SU-DHL-6 (cell line): ENCODE measurements around the gene PKP2.

ENCODE experiments used
- H2AFZ ChIP-seq: fragments of 200-600 bp; sonication (generic); 2 replicates; pipeline ENCODE4 v1.6.1; 2014; ENCODE audit warnings: low read depth, mild to moderate bottlenecking, moderate library complexity, mixed read lengths, antibody characterized with exemption, low read length; ENCODE audit not compliant: severe bottlenecking
- H3F3A ChIP-seq: fragments of 200-600 bp; shearing (Covaris generic); 2 replicates; pipeline ENCODE4 v1.6.0; 2016; ENCODE audit warnings: antibody characterized with exemption, mild to moderate bottlenecking; ENCODE audit not compliant: insufficient read depth
- H3K27ac ChIP-seq: fragments of 200-600 bp; sonication (generic); 2 replicates; pipeline ENCODE4 v1.5.1; 2016; ENCODE audit warnings: low read depth, mild to moderate bottlenecking, low read length, moderate library complexity, mixed read lengths
- H3K27me3 ChIP-seq: fragments of 200-600 bp; sonication (generic), shearing (Covaris generic); 2 replicates; pipeline ENCODE4 v1.6.0; 2014; ENCODE audit warnings: mild to moderate bottlenecking, low read length
- H3K36me3 ChIP-seq: fragments of 200-600 bp; sonication (generic); 2 replicates; pipeline ENCODE4 v1.6.1; 2014; ENCODE audit warnings: mild to moderate bottlenecking, low read length, mixed read lengths
- H3K4me2 ChIP-seq: fragments of 300-600, 200-600 bp; shearing (Covaris generic), sonication (generic); 2 replicates; pipeline ENCODE4 v1.6.0; 2014; ENCODE audit warnings: low read length, low read depth, mild to moderate bottlenecking; ENCODE audit not compliant: poor library complexity, severe bottlenecking
- H3K4me3 ChIP-seq: fragments of 200-600 bp; sonication (generic); 2 replicates; pipeline ENCODE4 v1.5.1; 2014; ENCODE audit warnings: antibody characterized with exemption, low read length, mild to moderate bottlenecking, mixed read lengths; ENCODE audit not compliant: insufficient read depth, poor library complexity, severe bottlenecking
- H3K79me2 ChIP-seq: fragments of 200-600 bp; sonication (generic); 2 replicates; pipeline ENCODE4 v1.6.1; 2014; ENCODE audit warnings: mild to moderate bottlenecking, low read length, moderate library complexity; ENCODE audit not compliant: insufficient read depth
- H3K9ac ChIP-seq: fragments of 200-600 bp; sonication (generic); 2 replicates; pipeline ENCODE4 v1.7.0; 2014; ENCODE audit warnings: mild to moderate bottlenecking, low read length
- H3K9me2 ChIP-seq: fragments of 200-600 bp; sonication (generic); replicated peaks from 2 replicates; pipeline ENCODE4 v1.6.1; 2014; ENCODE audit warnings: low read length; ENCODE audit not compliant: insufficient read depth
- H3K9me3 ChIP-seq: fragments of 200-600 bp; sonication (generic); 2 replicates; pipeline ENCODE4 v1.6.1; 2014; ENCODE audit warnings: low read length, mixed read lengths; ENCODE audit not compliant: insufficient read depth
- H4K20me1 ChIP-seq: fragments of 200-600 bp; sonication (generic); 2 replicates; pipeline ENCODE4 v1.6.1; 2014; ENCODE audit warnings: low read depth, mild to moderate bottlenecking, antibody characterized with exemption, low read length, moderate library complexity, mixed read lengths
- CTCF ChIP-seq: fragments of 200-600 bp; sonication (generic); IDR thresholded peaks from one replicate; pipeline ENCODE4 v1.5.1; 2017; ENCODE audit warnings: antibody characterized with exemption, mild to moderate bottlenecking, low read length, moderate library complexity; ENCODE audit not compliant: insufficient read depth, poor library complexity, severe bottlenecking
- EZH2phosphoT487 ChIP-seq: fragments of 200-600 bp; sonication (generic), shearing (Covaris generic); conservative IDR thresholded peaks from 2 replicates; pipeline ENCODE4 v1.6.1; 2018; ENCODE audit warnings: mild to moderate bottlenecking, antibody characterized with exemption, low read length, moderate library complexity, mixed read lengths

The PKP2 gene

GRCh38 chr12:32801269-32801980 is 95.2 kb downstream of the PKP2 start:
- Histone ChIP-seq H3K9me2 (no peaks in the 10 kb centered on the region), H3K27me3 (no peaks in the 10 kb centered on the region), H2AFZ (no peak overlapping the region), H3K27ac (no peak overlapping the region), H3K4me2 (no peak overlapping the region), H4K20me1 (no peaks in the 10 kb centered on the region), H3K4me3 (no peak overlapping the region), H3F3A (no peaks in the 10 kb centered on the region), H3K9me3 (0 out of 2 replicates have a peak, but pooled peaks cover 3% of the 10 kb centered on the region), H3K79me2 (no peaks in the 10 kb centered on the region), H3K9ac (no peak overlapping the region), H3K36me3 (no peaks in the 10 kb centered on the region)
- TF ChIP-seq CTCF: no peak

- Histone ChIP-seq H3K4me2 (no peak overlapping the region), H4K20me1 (no peaks in the 10 kb centered on the region), H3K9ac (no peak overlapping the region), H3F3A (no peaks in the 10 kb centered on the region), H3K9me3 (no peaks in the 10 kb centered on the region), H3K9me2 (no peaks in the 10 kb centered on the region), H3K27me3 (no peaks in the 10 kb centered on the region), H3K4me3 (no peak overlapping the region), H3K36me3 (no peaks in the 10 kb centered on the region), H2AFZ (no peak overlapping the region), H3K27ac (no peak overlapping the region), H3K79me2 (no peaks in the 10 kb centered on the region)
- TF ChIP-seq CTCF: no peak
- no peak for TF ChIP-seq EZH2phosphoT487
These were observed 102.3 kb downstream of the PKP2 start for GRCh38 chr12:32794281-32794680.

- Histone ChIP-seq H3K9ac (no peak overlapping the region), H3K36me3 (no peaks in the 10 kb centered on the region), H3K79me2 (no peaks in the 10 kb centered on the region), H3K9me2 (no peaks in the 10 kb centered on the region), H2AFZ (no peak overlapping the region), H3K4me3 (no peak overlapping the region), H3K9me3 (no peaks in the 10 kb centered on the region), H3K4me2 (no peak overlapping the region), H4K20me1 (no peaks in the 10 kb centered on the region), H3K27me3 (no peaks in the 10 kb centered on the region), H3K27ac (no peak overlapping the region), H3F3A (no peaks in the 10 kb centered on the region)
- TF ChIP-seq EZH2phosphoT487 (no peak), CTCF (no peak)
These were observed 106.7 kb downstream of the PKP2 start for GRCh38 chr12:32789916-32790315.
